ENCODE results near the gene SYNDIG1.

DNA sequence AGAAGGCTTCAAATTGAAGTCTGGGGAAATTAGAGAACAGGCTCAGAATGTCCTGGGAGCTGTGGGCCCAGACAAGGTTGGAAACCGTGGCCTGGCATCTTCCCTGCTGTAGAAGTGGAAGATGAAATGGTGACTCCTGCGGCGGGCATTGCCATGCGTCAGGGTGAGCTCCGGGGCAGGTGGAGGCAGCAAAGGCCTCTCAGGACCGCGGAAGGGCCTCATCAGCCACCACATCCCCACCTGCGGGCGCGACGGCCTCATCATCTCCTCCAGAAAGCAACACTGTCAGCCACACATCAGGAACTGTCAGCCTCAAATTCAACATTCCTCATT lies 161.7 kb downstream of the SYNDIG1 start:
- TF ChIP-seq, protein P1, sequence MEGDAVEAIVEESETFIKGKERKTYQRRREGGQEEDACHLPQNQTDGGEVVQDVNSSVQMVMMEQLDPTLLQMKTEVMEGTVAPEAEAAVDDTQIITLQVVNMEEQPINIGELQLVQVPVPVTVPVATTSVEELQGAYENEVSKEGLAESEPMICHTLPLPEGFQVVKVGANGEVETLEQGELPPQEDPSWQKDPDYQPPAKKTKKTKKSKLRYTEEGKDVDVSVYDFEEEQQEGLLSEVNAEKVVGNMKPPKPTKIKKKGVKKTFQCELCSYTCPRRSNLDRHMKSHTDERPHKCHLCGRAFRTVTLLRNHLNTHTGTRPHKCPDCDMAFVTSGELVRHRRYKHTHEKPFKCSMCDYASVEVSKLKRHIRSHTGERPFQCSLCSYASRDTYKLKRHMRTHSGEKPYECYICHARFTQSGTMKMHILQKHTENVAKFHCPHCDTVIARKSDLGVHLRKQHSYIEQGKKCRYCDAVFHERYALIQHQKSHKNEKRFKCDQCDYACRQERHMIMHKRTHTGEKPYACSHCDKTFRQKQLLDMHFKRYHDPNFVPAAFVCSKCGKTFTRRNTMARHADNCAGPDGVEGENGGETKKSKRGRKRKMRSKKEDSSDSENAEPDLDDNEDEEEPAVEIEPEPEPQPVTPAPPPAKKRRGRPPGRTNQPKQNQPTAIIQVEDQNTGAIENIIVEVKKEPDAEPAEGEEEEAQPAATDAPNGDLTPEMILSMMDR (IDR thresholded peaks at IDR 0.05), result no peak
- TF ChIP-seq POLR2A (IDR thresholded peaks at IDR 0.05), result no peak
